HG03139 (cell line): ENCODE measurements around the gene GNG11.
A peak's percentile ranks its signal among the peaks of the same experiment; 100 is the strongest.

Source experiments
- ATAC-seq: cut with Tn5 transposase; IDR thresholded peaks from one replicate; pipeline ENCODE4 v1.9.1; 2021; ENCODE audit not compliant: unreplicated experiment

The GNG11 gene

GRCh38 chr7:93945756-93946535, 24.4 kb downstream of the GNG11 start:
- ATAC-seq, result no peak

GRCh38 chr7:93948106-93948505, 26.6 kb downstream of the GNG11 start:
- ATAC-seq, result no peak

- ATAC-seq, result no peak
Observed at GRCh38 chr7:93948873-93949272, 27.3 kb downstream of the GNG11 start.

GRCh38 chr7:93949423-93949822, 27.9 kb downstream of the GNG11 start:
- no peak for ATAC-seq

DNA sequence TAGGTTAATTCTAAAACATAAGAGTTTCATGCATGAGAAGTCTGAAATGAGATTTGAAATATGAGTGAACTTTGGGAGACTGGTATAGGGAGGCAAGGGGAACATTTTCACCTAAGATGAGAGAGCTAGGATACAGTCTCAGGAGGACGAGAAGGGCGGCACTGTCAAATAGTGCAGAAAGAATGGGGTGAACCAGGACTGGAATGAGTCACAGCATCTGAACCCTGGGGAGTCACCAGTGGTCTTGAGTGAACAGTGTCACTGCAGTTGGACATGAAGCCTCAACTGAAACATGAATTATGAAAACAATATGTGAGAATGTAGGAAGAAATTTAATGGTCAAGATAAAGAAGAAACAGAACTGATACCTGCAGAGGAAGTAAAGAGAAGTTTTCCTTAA, 33.8 kb downstream of the GNG11 start:
- peak; percentile 66 for ATAC-seq

- no peak for ATAC-seq
Observed at GRCh38 chr7:93957767-93958166, 36.2 kb downstream of the GNG11 start.

DNA sequence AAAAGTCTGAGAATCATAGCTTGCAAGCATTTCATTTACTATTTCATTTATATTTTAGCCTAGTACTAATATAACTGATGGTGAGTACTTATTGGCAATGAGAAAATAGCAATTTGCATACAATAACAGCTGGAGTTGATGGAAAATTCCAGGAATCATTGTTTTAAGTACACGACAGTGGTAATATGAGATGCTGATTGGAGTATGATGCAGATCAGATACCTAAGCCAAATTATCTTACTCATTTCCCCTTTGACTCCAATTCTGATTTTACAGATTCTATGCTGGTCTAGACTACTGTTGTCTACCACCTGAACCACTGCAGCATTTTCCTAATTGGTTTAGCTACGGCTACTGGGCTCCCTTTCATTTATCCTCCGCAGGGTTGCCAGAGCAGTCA, 36.7 kb downstream of the GNG11 start:
- ATAC-seq, result no peak

DNA sequence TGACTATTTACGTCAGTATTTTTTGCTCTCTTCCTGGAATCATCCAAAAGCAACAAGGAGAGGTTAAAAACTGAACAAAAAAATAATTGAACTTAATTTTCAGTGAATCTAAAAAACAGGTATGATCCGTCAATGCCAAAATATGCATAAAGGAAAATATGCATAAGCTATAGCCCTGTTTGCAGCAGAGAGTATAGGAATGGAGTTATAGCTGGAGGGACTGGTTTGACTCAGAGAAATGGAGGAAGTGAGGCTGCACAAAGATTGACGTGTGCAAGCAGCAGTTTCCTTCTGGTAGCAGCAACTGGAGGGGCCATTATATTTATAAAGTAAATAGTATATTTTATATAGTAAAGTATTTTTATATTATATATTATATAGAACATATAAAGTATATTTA, 37.1 kb downstream of the GNG11 start:
- no peak for ATAC-seq

GRCh38 chr7:93960986-93961385, 39.5 kb downstream of the GNG11 start:
- no peak for ATAC-seq

DNA sequence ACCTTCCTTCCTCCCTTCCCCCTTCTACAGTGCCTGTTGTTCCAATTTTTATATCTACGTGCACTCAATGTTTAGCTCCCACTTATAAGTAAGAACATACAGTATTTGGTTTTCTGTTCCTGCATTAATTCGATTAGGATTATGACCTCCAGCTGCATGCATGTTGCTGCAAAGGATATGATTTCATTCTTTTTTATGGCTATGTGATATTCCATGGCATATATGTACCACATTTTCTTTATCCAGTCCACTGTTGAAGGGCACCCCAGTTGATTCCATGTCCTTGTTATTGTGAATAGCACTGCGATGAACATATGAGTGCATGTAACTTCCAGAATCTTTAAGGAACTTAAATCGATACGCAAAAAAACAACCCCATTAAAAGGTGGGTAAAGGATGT, 42.7 kb downstream of the GNG11 start:
- ATAC-seq, result no peak

GRCh38 chr7:93964813-93965212, 43.3 kb downstream of the GNG11 start:
- ATAC-seq, result no peak

GRCh38 chr7:93968911-93969620, 47.5 kb downstream of the GNG11 start:
- no peak for ATAC-seq

- no peak for ATAC-seq
Observed at GRCh38 chr7:93972029-93972725, 50.6 kb downstream of the GNG11 start.

DNA sequence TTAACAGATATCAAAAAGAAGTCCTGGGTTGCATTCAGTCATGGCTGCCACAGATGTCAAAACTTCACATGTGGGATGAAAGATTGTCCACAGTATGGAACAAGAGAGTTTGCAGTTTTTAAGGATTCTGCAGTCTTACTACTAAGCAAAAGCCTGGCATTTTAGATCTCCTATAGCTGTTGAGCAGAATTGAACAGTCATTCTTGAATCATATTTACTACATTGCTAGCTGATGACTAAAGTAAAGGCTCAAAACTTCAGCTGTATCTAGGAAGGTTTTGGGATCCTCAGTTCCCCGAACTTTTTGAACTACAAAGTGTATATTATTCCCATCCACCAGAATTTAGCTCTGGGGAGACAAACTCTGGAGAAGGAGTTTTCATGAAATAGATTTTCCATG, 51.6 kb downstream of the GNG11 start:
- ATAC-seq, result no peak

DNA sequence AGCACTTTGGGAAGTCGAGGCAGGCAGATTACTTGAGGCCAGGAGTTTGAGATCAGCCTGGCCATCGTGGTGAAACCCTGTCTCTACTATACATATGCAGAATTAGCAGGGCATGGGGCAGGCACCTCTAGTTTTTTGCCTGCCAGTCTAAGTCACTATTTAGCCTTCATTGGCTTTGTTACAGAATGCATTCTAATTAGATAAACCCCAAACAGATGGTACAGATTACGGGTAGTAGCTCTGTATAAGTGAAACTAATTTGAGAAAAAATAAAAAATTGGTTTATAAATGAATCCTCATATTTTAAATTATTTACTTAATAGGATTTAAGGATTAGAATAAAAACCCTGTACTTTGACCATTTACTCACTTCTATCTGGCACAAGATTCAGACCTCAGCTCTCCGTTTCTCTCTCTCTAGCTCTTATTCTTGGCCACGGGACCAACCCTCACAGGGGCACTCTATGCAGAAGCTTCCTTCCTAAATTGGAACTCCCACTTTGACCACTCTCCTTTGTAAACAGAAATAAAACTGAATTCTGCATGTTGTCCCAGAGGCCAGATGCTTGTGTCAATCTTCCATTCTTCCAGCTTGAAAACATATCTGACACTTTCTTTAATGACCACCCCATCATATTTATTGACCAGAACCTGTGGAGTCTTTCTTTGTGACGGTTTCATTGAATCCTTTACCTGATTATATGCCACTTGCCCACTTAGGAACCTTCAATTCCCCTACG, 55.8 kb downstream of the GNG11 start:
- no peak for ATAC-seq
